ENCODE measurements around the gene VCPKMT.

Gene VCPKMT

DNA sequence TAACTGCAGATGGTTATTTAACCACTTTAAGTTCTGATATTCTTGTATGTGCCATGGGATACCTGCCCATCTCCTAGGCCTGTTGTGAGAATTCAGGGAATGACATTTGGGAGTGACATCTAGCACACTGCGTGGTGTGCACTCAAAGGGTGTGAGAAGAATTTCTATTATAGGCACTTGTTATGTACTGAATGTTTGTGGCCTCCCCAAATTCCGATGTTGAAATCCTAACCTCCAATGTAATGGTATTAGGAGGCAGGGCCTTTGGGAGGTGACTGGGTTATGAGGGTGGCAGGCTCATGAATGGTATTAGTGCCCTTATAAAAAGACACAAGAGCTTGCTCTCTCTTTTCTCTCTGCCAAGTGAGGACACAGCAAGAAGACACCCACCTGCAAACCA, 27.6 kb downstream of the VCPKMT start:
- no peak overlapping the region for H3K4me3 ChIP-seq (ENCODE audit: control insufficient read depth, low read depth, low read length)
- no peak for TF ChIP-seq CTCF (IDR thresholded peaks at IDR 0.05; ENCODE audit: control insufficient read depth, insufficient read depth, low read depth, low read length, missing control alignments)
- no peak for DNase-seq (ENCODE audit: low read depth)

- TF ChIP-seq CTCF (IDR thresholded peaks at IDR 0.05; ENCODE audit: control insufficient read depth, insufficient read depth, low read depth, low read length, missing control alignments), result no peak
- H3K4me3 ChIP-seq (ENCODE audit: control insufficient read depth, low read depth, low read length), result no peak overlapping the region
- no peak for DNase-seq (ENCODE audit: low read depth)
Observed at GRCh38 chr14:50088117-50088515, 28.3 kb downstream of the VCPKMT start.

DNA sequence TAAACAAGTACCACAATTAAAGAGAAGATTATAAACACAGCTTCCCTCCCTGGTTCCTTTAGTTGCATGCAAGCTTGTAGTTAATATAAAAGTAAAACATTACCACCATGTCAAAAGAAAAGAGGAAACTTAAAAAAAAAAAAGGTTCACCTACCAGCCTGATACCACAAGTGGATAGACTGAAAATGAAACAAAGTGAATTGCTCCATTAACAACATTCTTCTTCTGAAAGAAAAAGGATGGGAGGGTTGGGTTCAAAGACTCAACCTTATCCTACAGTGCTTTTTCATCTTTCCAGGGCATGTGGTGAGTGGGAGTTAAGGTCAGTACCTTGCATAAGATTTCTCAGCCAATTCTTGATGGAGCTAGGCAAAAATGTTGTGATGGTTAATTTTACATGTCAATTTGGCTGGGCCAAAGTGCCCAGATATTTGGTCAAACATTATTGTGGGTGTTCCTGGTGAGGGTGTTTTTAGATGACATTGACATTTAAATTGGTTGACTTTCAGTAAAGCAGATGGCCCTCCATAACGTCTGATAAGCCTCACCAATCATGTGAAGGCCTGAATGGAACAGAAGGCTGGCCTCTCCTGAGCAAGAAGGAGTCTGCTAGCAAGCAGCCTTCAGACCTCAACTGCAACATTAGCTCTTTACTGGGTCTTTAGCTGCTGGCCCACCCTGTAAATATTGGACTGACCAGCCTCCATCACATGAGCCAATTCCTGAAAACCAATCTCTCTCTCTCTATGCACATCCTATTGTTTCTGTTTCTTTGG, 28.8 kb downstream of the VCPKMT start:
- TF ChIP-seq CTCF (IDR thresholded peaks at IDR 0.05; ENCODE audit: control insufficient read depth, insufficient read depth, low read depth, low read length, missing control alignments), result no peak
- H3K4me3 ChIP-seq (ENCODE audit: control insufficient read depth, low read depth, low read length), result no peak overlapping the region
- no peak for DNase-seq (ENCODE audit: low read depth)

GRCh38 chr14:50086321-50086711, 30.1 kb downstream of the VCPKMT start:
- H3K4me3 ChIP-seq (ENCODE audit: control insufficient read depth, low read depth, low read length), result no peak overlapping the region
- no peak for DNase-seq (ENCODE audit: low read depth)
- TF ChIP-seq CTCF (IDR thresholded peaks at IDR 0.05; ENCODE audit: control insufficient read depth, insufficient read depth, low read depth, low read length, missing control alignments), result no peak

- no peak overlapping the region for H3K4me3 ChIP-seq (ENCODE audit: control insufficient read depth, low read depth, low read length)
- DNase-seq (ENCODE audit: low read depth), result peak; percentile 33
- no peak for TF ChIP-seq CTCF (IDR thresholded peaks at IDR 0.05; ENCODE audit: control insufficient read depth, insufficient read depth, low read depth, low read length, missing control alignments)
Observed at GRCh38 chr14:50085570-50086320, 30.6 kb downstream of the VCPKMT start.

DNA sequence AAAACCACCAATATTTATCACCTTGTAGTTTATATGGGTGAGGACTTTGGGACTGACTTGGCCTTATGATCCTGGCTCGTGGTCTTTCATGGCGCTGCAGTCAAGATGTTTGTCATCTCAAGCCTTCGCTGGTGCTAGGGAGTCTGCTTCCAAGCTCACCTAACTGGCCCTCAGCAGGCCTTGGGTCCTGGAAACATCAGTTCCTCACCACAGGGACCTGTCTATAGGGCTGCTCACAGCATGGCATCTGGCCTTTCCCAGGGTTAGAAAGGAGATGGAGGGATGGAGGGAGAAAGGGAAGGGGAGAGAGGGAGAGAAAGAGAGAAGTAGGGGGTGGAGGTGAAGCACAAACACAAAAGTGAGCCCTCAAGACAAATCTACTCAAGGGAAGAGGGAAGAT, 31.7 kb downstream of the VCPKMT start:
- TF ChIP-seq CTCF (IDR thresholded peaks at IDR 0.05; ENCODE audit: control insufficient read depth, insufficient read depth, low read depth, low read length, missing control alignments), result no peak
- no peak for DNase-seq (ENCODE audit: low read depth)
- no peak overlapping the region for H3K4me3 ChIP-seq (ENCODE audit: control insufficient read depth, low read depth, low read length)

Data from AG09309 (cell line).